Parathyroid adenoma (tissue), 2 donors: ENCODE results near the gene LRRK1.

ENCODE experiments used
- H2AFZ ChIP-seq: fragments of 300-600 bp; sonication (generic); one replicate; pipeline ENCODE4 v1.7.0; 2017; ENCODE audit warnings: antibody characterized with exemption, mild to moderate bottlenecking
- H3K27ac ChIP-seq: fragments of 300-600 bp; sonication (generic); one replicate; pipeline ENCODE4 v1.7.0; 2017
- H3K27me3 ChIP-seq: fragments of 300-600 bp; sonication (generic); one replicate; pipeline ENCODE4 v1.7.0; 2017; ENCODE audit warnings: low read length; ENCODE audit not compliant: control insufficient read depth, insufficient read depth
- H3K36me3 ChIP-seq: fragments of 300-600 bp; sonication (generic); one replicate; pipeline ENCODE4 v1.7.0; 2017; ENCODE audit warnings: low read length; ENCODE audit not compliant: control insufficient read depth, insufficient read depth
- H3K4me1 ChIP-seq: fragments of 300-600 bp; sonication (generic); one replicate; pipeline ENCODE4 v1.7.0; 2017; ENCODE audit warnings: control low read depth
- H3K4me2 ChIP-seq: fragments of 300-600 bp; sonication (generic); one replicate; pipeline ENCODE4 v1.7.0; 2017; ENCODE audit warnings: low read length
- H3K4me3 ChIP-seq: fragments of 300-600 bp; sonication (generic); one replicate; pipeline ENCODE4 v1.7.0; 2017; ENCODE audit warnings: low read depth, low read length
- H3K79me2 ChIP-seq: fragments of 300-600 bp; sonication (generic); one replicate; pipeline ENCODE4 v1.7.0; 2017; ENCODE audit warnings: control low read depth
- H3K9ac ChIP-seq: fragments of 300-600 bp; sonication (generic); one replicate; pipeline ENCODE4 v1.7.0; 2017; ENCODE audit warnings: mild to moderate bottlenecking
- H3K9me3 ChIP-seq: fragments of 300-600 bp; sonication (generic); one replicate; pipeline ENCODE4 v1.7.0; 2017; ENCODE audit warnings: low read length; ENCODE audit not compliant: control insufficient read depth
- CTCF ChIP-seq: fragments of 300-600 bp; sonication (generic); IDR thresholded peaks from one replicate; pipeline ENCODE4 v1.7.0; 2017; ENCODE audit warnings: antibody characterized with exemption, mild to moderate bottlenecking
- donor health status: primary hyperparathyroidism.

Gene LRRK1

DNA sequence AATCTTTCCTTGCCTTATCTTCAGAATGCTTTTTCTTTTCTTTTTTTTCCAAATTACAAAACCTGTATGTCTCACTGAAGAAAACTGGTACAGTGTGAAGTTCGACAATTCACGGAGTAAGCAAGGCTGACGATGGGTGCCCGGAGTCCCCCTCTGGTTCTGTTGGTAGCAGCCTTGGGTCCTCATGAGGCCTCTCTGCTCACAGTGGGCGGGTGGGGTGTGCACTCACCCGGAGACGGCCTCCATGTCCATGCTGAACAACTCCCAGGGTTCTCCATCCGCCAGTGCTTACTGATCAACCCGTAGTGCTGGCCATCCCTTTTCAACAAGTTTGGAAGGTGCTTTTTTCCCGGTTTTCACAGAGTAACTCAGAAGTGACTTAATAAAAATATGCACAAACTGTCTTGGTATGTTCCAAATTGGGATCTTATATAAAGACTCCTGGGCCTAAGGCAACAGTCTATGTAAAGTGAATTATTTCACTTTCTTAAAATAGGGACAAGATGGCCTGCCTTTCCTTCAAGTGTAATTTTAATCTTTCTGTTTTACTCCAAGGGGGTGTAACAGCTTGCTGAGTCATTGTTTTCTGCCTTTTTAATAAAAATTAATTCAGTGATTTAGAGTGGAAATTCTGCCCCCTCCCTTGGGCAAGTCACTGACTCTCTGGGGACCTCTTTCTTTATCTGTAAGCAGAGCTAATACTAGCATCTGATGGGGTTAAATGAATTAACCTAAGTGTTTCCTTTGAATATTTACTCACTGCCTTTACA, 23.7 kb downstream of the LRRK1 start:
- H3K9ac ChIP-seq, result no peak overlapping the region
- no peak overlapping the region for H3K27ac ChIP-seq
- H3K27me3 ChIP-seq, result no peaks in the 10 kb centered on the region
- H2AFZ ChIP-seq, result no peak overlapping the region
- H3K9me3 ChIP-seq, result no peaks in the 10 kb centered on the region
- no peak overlapping the region for H3K4me2 ChIP-seq
- H3K4me1 ChIP-seq, result no peaks in the 10 kb centered on the region
- no peaks in the 10 kb centered on the region for H3K36me3 ChIP-seq
- no peak overlapping the region for H3K4me3 ChIP-seq
- H3K79me2 ChIP-seq, result no peaks in the 10 kb centered on the region
- no peak for TF ChIP-seq CTCF

DNA sequence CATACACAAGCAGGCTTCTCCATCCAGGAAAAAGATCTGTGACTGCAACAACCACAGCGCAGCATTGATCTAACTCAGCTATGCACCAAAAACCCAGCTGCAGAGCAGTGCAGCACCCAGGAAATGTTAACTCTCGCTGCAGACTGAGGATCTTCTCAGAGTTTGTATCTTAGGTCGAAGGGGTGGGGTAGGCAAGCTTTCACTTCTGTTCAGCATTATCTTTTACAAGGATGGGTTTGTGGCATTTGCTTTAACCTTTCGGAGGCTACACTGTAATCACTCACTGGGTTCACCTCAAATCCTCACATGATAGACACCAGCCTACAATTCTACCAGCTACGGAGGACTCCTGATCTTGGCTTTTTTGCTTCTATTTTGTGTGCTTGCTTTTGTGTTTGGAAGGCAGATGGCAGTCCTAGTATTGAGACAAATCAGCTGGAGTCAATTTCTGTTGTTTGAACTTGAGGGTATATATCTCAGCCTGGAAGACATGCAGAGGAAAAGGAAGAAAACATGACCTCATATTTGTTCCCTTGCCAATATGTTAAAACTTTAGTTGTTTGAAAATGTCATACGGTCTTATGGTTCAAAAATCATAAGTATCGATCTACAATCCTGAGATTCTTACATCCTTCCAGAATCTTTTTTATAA, 25.2 kb downstream of the LRRK1 start:
- H2AFZ ChIP-seq, result no peak overlapping the region
- no peak overlapping the region for H3K9ac ChIP-seq
- no peak for TF ChIP-seq CTCF
- no peaks in the 10 kb centered on the region for H3K4me1 ChIP-seq
- no peak overlapping the region for H3K27ac ChIP-seq
- no peak overlapping the region for H3K4me2 ChIP-seq
- H3K79me2 ChIP-seq, result no peaks in the 10 kb centered on the region
- no peaks in the 10 kb centered on the region for H3K9me3 ChIP-seq
- no peaks in the 10 kb centered on the region for H3K36me3 ChIP-seq
- no peak overlapping the region for H3K4me3 ChIP-seq
- no peaks in the 10 kb centered on the region for H3K27me3 ChIP-seq

- H3K27ac ChIP-seq, result no peak overlapping the region
- H3K4me3 ChIP-seq, result no peak overlapping the region
- no peaks in the 10 kb centered on the region for H3K36me3 ChIP-seq
- H3K9ac ChIP-seq, result no peak overlapping the region
- H3K9me3 ChIP-seq, result no peaks in the 10 kb centered on the region
- no peaks in the 10 kb centered on the region for H3K79me2 ChIP-seq
- no peak overlapping the region for H3K4me2 ChIP-seq
- no peaks in the 10 kb centered on the region for H3K4me1 ChIP-seq
- H2AFZ ChIP-seq, result no peak overlapping the region
- TF ChIP-seq CTCF, result no peak
- no peaks in the 10 kb centered on the region for H3K27me3 ChIP-seq
These were observed 25.8 kb downstream of the LRRK1 start for GRCh38 chr15:100944986-100945385.

DNA sequence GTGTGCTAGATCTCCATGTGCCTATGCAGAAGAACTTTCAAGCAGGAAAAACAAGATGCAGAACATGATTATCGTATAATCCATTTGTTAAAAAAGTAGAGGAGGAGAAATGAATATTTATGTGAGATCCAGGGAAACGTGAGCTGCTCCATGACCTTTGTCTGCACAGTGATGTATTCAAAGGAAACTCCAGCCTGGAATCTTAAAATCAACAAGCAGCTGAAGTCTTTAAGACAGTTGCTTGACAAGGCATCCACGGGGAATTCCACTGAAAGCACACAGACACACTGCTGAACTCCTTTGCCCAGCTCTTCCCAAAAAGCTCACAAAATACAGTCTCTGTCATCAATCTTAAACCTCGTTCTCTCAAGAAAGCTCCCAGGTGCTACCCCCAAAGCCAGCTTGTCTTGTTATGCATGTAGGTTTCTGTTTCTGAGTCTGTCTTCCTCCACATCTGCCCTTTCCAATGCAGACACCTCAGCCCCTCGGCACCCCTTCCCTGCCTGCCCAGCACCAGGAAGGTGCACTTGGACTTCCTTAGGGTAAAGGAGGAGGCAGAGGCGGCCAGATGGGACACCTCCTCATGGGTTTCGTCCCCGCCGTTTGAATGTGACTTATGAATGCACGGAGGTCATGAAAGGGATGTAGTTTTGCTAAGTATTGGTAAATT, 28.7 kb downstream of the LRRK1 start:
- Histone ChIP-seq H2AFZ (no peak overlapping the region), H3K4me3 (no peak overlapping the region), H3K9ac (no peak overlapping the region), H3K9me3 (no peaks in the 10 kb centered on the region), H3K36me3 (no peaks in the 10 kb centered on the region), H3K4me1 (no peaks in the 10 kb centered on the region), H3K79me2 (no peaks in the 10 kb centered on the region), H3K27ac (no peak overlapping the region), H3K27me3 (no peaks in the 10 kb centered on the region), H3K4me2 (no peak overlapping the region)
- TF ChIP-seq CTCF, result no peak
